GM23248 (cell line): ENCODE measurements around the gene NR5A2. TPM values are rescaled to one million over a fixed set of nuclear protein-coding genes. Genes with fewer than 3 reads are reported as not detected.

Experiments used
- DNase-seq: peaks from one replicate; pipeline ENCODE4 v3.0.0-alpha.2; 2015
- H2AFZ ChIP-seq: fragments of 200-600 bp; sonication (generic); 2 replicates; pipeline ENCODE4 v1.6.1; 2016; ENCODE audit warnings: antibody characterized with exemption
- H3F3A ChIP-seq: fragments of 200-600 bp; sonication (generic); 2 replicates; pipeline ENCODE4 v1.6.1; 2016; ENCODE audit warnings: mild to moderate bottlenecking, antibody characterized with exemption, mixed run types; ENCODE audit not compliant: insufficient read depth
- H3K27ac ChIP-seq: fragments of 200-600 bp; sonication (generic); 2 replicates; pipeline ENCODE4 v1.5.1; 2016; ENCODE audit warnings: mild to moderate bottlenecking
- H3K27me3 ChIP-seq: fragments of 200-600 bp; sonication (generic); replicated peaks from 2 replicates; pipeline ENCODE4 v1.6.1; 2016; ENCODE audit warnings: mild to moderate bottlenecking; ENCODE audit not compliant: insufficient read depth
- H3K36me3 ChIP-seq: fragments of 200-600 bp; sonication (generic); 2 replicates; pipeline ENCODE4 v1.6.1; 2016; ENCODE audit warnings: low read depth, mild to moderate bottlenecking
- H3K4me1 ChIP-seq: fragments of 200-600 bp; sonication (generic); 2 replicates; pipeline ENCODE4 v1.6.1; 2016; ENCODE audit warnings: mild to moderate bottlenecking; ENCODE audit not compliant: insufficient read depth
- H3K4me2 ChIP-seq: fragments of 200-600 bp; sonication (generic); one replicate; pipeline ENCODE4 v1.6.1; 2016; ENCODE audit warnings: mild to moderate bottlenecking; ENCODE audit not compliant: unreplicated experiment
- H3K4me3 ChIP-seq: fragments of 200-600 bp; sonication (generic); 2 replicates; pipeline ENCODE4 v1.5.1; 2016; ENCODE audit warnings: mild to moderate bottlenecking
- H3K79me2 ChIP-seq: fragments of 200-600 bp; sonication (generic); 2 replicates; pipeline ENCODE4 v1.6.1; 2016; ENCODE audit warnings: mild to moderate bottlenecking; ENCODE audit not compliant: insufficient read depth
- H3K9ac ChIP-seq: fragments of 200-600 bp; sonication (generic); 2 replicates; pipeline ENCODE4 v1.6.1; 2016; ENCODE audit warnings: mild to moderate bottlenecking
- H3K9me2 ChIP-seq: fragments of 200-600 bp; sonication (generic); 2 replicates; pipeline ENCODE4 v1.6.1; 2016; ENCODE audit warnings: mixed run types, mild to moderate bottlenecking, moderate library complexity; ENCODE audit not compliant: insufficient read depth
- H3K9me3 ChIP-seq: fragments of 200-600 bp; sonication (generic); one replicate; pipeline ENCODE4 v1.6.1; 2017; ENCODE audit warnings: low read depth
- H4K20me1 ChIP-seq: fragments of 200-600 bp; sonication (generic); 2 replicates; pipeline ENCODE4 v1.6.0; 2016; ENCODE audit not compliant: insufficient read depth
- EZH2 ChIP-seq: fragments of 200-600 bp; sonication (generic); IDR thresholded peaks from 2 replicates; pipeline ENCODE4 v1.6.1; 2018; ENCODE audit warnings: antibody characterized with exemption, mild to moderate bottlenecking; ENCODE audit not compliant: insufficient read depth, poor library complexity, severe bottlenecking
- EZH2phosphoT487 ChIP-seq: fragments of 200-600 bp; sonication (generic); IDR thresholded peaks from 2 replicates; pipeline ENCODE4 v1.6.1; 2018; ENCODE audit warnings: antibody characterized with exemption, moderate library complexity, mild to moderate bottlenecking, low read depth; ENCODE audit not compliant: insufficient read depth
- WGBS, 2 experiments: methylation state at CpG; one replicate each; pipeline ENCODE4 v1.1.6; 2015 to 2017; ENCODE audit warnings: low lambda C conversion rate in 2 of 2, low coverage in 1 of 2; ENCODE audit errors: missing lambda C conversion rate in 2 of 2; 5-methylcytosine and 5-hydroxymethylcytosine counted together
- in situ Hi-C: fragments of 300-500 bp; cut with MboI; formaldehyde crosslinking; loops from 2 replicates; pipeline ENCODE4 v1.15.0; 2020
- polyA plus RNA-seq: library from polyadenylated mRNA; unstranded; fragments of >200 nt; fragmentation: Nextera tagmentation; extraction: Ambion mirVana; gene quantifications from 2 replicates; pipeline ENCODE4 v1.2.1, GENCODE V29; 2016
- total RNA-seq: library from RNA; depleted of rRNA; stranded (reverse); fragments of >200 nt; shearing (Covaris generic); gene quantifications from 2 replicates; pipeline ENCODE4 v1.2.3, GENCODE V29; 2014

Gene NR5A2
- total and polyA plus RNA-seq, 2 experiments from 2014 or later: 0.06 to 0.65 TPM

GRCh38 chr1:199982606-199983005 is 44.9 kb upstream of the NR5A2 start:
- H3K4me2 ChIP-seq: no peak overlapping the region
- H3K27ac ChIP-seq: no peak overlapping the region
- no peaks in the 10 kb centered on the region for H3K9me3 ChIP-seq
- 0 out of 2 replicates have a peak, but pooled peaks cover 3% of the 10 kb centered on the region for H3K27me3 ChIP-seq
- no peak overlapping the region for H3K4me3 ChIP-seq
- no peak for DNase-seq
- no peak for TF ChIP-seq EZH2
- TF ChIP-seq EZH2phosphoT487: no peak
- in situ Hi-C loops: no loop called here
- no peaks in the 10 kb centered on the region for H4K20me1 ChIP-seq
- no peaks in the 10 kb centered on the region for H3K79me2 ChIP-seq
- H2AFZ ChIP-seq: no peak overlapping the region
- H3K9ac ChIP-seq: no peak overlapping the region
- H3K4me1 ChIP-seq: no peaks in the 10 kb centered on the region
- no peaks in the 10 kb centered on the region for H3K36me3 ChIP-seq
- 44 to 53% methylated on average over 6 of the region's 6 CpGs for WGBS, 2 experiments
- no peaks in the 10 kb centered on the region for H3F3A ChIP-seq
- H3K9me2 ChIP-seq: no peaks in the 10 kb centered on the region

- H3K9ac ChIP-seq: no peak overlapping the region
- 42 to 48% methylated on average over 3 of the region's 3 CpGs for WGBS, 2 experiments
- H3K27ac ChIP-seq: no peak overlapping the region
Measured at GRCh38 chr1:199983531-199983930, 44.0 kb upstream of the NR5A2 start.

GRCh38 chr1:199995096-199995685 is 32.3 kb upstream of the NR5A2 start:
- H3K4me1 ChIP-seq: no peaks in the 10 kb centered on the region
- H3K4me3 ChIP-seq: no peak overlapping the region
- no peaks in the 10 kb centered on the region for H3K36me3 ChIP-seq
- no peak for DNase-seq
- no peak for TF ChIP-seq EZH2phosphoT487
- no peak for TF ChIP-seq EZH2
- no peak overlapping the region for H3K27ac ChIP-seq
- peaks cover 3% of the 10 kb centered on the region; the same call in 1 of the 2 replicates for H3K27me3 ChIP-seq
- no peaks in the 10 kb centered on the region for H4K20me1 ChIP-seq
- no peaks in the 10 kb centered on the region for H3K79me2 ChIP-seq
- no peak overlapping the region for H3K4me2 ChIP-seq
- H3K9ac ChIP-seq: no peak overlapping the region
- no peaks in the 10 kb centered on the region for H3K9me3 ChIP-seq
- no peak overlapping the region for H2AFZ ChIP-seq
- in situ Hi-C loops: no loop called here
- 41 to 50% methylated on average over 3 of the region's 3 CpGs for WGBS, 2 experiments
- H3F3A ChIP-seq: no peaks in the 10 kb centered on the region
- H3K9me2 ChIP-seq: no peaks in the 10 kb centered on the region

More at GRCh38 chr1:199983531-199983930, 44.0 kb upstream of the NR5A2 start:
- Histone ChIP-seq H3K4me2 (no peak overlapping the region), H3K79me2 (no peaks in the 10 kb centered on the region), H3F3A (no peaks in the 10 kb centered on the region), H3K9me3 (no peaks in the 10 kb centered on the region), H2AFZ (no peak overlapping the region), H3K27me3 (0 out of 2 replicates have a peak, but pooled peaks cover 3% of the 10 kb centered on the region), H4K20me1 (no peaks in the 10 kb centered on the region), H3K36me3 (no peaks in the 10 kb centered on the region), H3K4me3 (no peak overlapping the region), H3K4me1 (no peaks in the 10 kb centered on the region), H3K9me2 (no peaks in the 10 kb centered on the region)
- DNase-seq: no peak
- TF ChIP-seq EZH2 (no peak), EZH2phosphoT487 (no peak)
- in situ Hi-C loops: no loop called here

- no peaks in the 10 kb centered on the region for H4K20me1 ChIP-seq
- no peaks in the 10 kb centered on the region for H3K9me2 ChIP-seq
- TF ChIP-seq EZH2 (no peak), EZH2phosphoT487 (no peak)
- no peaks in the 10 kb centered on the region for H3K36me3 ChIP-seq
- no peaks in the 10 kb centered on the region for H3F3A ChIP-seq
- H3K4me3 ChIP-seq: no peak overlapping the region
- no peaks in the 10 kb centered on the region for H3K9me3 ChIP-seq
- H3K27me3 ChIP-seq: no peaks in the 10 kb centered on the region
- in situ Hi-C loops: no loop called here
- no peak overlapping the region for H3K4me2 ChIP-seq
- no peak overlapping the region for H3K27ac ChIP-seq
- H2AFZ ChIP-seq: no peak overlapping the region
- DNase-seq: peak; percentile 60
- WGBS, 2 experiments: 45 to 46% methylated on average over 6 of the region's 6 CpGs
- H3K4me1 ChIP-seq: 0 out of 2 replicates have a peak, but pooled peaks cover 4% of the 10 kb centered on the region
- H3K79me2 ChIP-seq: no peaks in the 10 kb centered on the region
- H3K9ac ChIP-seq: no peak overlapping the region
Measured at GRCh38 chr1:200005165-200005564, 22.3 kb upstream of the NR5A2 start.

- Histone ChIP-seq H4K20me1 (no peaks in the 10 kb centered on the region), H3K36me3 (no peaks in the 10 kb centered on the region), H3K9ac (no peak overlapping the region), H3K9me2 (no peaks in the 10 kb centered on the region), H3K4me1 (0 out of 2 replicates have a peak, but pooled peaks cover 4% of the 10 kb centered on the region), H3K9me3 (no peaks in the 10 kb centered on the region), H3K4me2 (no peak overlapping the region), H3K79me2 (no peaks in the 10 kb centered on the region), H3K27ac (no peak overlapping the region), H3K4me3 (no peak overlapping the region), H3K27me3 (no peaks in the 10 kb centered on the region), H2AFZ (no peak overlapping the region), H3F3A (no peaks in the 10 kb centered on the region)
- WGBS, 2 experiments: 18 to 23% methylated on average over 3 of the region's 3 CpGs
- in situ Hi-C loops: no loop called here
- no peak for TF ChIP-seq EZH2phosphoT487
- no peak for DNase-seq
Measured at GRCh38 chr1:200006711-200007110, 20.8 kb upstream of the NR5A2 start.
